ENCODE measurements around the gene GNG4. TPM values are rescaled to one million over a fixed set of nuclear protein-coding genes. Genes with fewer than 3 reads are reported as not detected.

The GNG4 gene
- total RNA-seq, 1 donor from 2014 or later = not detected

DNA sequence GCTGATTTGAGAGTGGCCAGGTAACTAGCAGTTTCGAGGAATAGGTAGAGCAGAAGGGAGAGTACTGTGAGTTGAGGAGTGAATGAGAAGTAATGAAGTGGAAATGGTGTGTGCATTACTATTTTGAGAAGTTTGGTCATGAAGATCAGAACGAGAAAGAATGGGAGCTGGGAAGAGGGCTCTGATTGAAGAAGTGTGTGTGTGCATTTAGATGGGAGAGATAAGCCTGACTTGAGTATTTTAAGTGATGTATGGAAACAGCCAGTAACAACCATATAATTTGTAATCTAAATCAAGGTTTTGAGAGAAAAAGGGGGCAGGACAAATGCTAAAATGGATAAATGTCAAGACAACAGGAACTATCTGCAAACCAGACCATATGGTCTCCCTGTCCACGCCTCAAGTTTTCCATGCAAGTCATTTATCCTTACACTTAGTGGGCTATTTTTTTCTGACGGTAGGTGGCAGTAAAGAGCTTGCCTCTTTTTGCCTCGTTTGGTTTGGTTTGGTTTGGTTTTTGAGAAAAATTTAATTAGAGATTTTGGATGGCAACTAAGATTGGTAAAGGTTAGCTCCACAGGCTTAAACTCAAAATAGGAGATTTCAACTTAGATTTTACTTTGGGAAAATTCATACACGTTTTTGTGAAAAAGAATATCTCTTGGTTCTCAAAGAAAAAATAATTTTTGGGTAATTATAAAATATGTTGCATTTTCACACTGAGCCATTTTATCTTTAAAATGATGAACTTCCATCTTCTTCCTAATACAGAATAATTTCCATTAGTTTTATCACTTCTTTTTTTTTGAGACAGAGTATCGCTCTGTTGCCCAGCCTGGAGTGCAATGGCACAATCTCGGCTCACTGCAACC is 135.9 kb downstream of the GNG4 start:
- DNase-seq = no peak

DNA sequence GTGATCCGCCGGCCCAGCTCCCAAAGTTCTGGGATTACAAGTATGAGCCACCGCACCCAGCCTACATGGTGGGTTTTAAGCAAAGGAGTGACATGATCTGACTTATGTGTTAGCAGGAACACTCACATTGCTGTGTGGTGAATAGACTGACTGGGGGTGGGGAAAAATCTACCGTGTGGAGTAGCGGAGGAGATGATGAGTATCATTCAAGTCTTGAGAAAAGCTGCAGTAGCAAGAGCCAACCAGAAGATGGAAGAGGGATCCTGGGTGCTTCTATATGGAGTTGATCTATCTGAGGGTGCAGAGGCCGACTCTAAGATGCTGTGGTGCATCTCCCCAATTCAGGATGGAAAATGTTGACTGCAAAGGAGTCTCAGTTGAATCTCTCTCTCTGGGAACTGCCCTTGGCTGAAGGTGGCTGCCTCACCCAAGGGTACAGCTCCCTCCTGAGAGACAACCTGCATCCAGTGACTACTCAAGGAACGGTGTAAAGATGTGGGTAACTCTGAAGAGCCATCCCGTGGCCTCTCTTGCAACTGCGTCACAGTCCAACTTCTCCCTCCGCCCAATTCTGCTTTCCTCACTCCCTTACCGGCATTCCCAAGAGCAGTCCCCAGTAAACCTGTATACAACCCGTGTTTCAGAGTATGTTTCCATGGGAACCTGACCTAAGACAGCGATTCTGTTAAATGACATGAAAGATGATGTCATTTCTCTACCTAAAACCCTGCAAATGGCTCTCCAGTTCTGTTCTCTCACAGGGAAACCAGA is 137.9 kb downstream of the GNG4 start:
- intact Hi-C loops (cut with DNase I) = no loop called here
- H3K9me3 ChIP-seq = no peaks in the 10 kb centered on the region
- no peak for TF ChIP-seq CTCF (IDR thresholded peaks at IDR 0.05)
- H3K36me3 ChIP-seq = no peaks in the 10 kb centered on the region
- H3K27ac ChIP-seq = no peak overlapping the region
- H3K27me3 ChIP-seq (ENCODE audit: low read depth) = peaks cover 5% of the 10 kb centered on the region
- no peak for ATAC-seq
- no peaks in the 10 kb centered on the region for H3K4me1 ChIP-seq
- no peak for DNase-seq
- H3K4me3 ChIP-seq = no peak overlapping the region

More for the DNA sequence above, 135.9 kb downstream of the GNG4 start:
- peak; percentile 64 for ATAC-seq
- no peaks in the 10 kb centered on the region for H3K36me3 ChIP-seq
- H3K4me1 ChIP-seq = no peaks in the 10 kb centered on the region
- peaks cover 5% of the 10 kb centered on the region for H3K27me3 ChIP-seq (ENCODE audit: low read depth)
- peak; percentile 91 for TF ChIP-seq CTCF (IDR thresholded peaks at IDR 0.05)
- H3K27ac ChIP-seq = no peak overlapping the region
- H3K9me3 ChIP-seq = no peaks in the 10 kb centered on the region
- intact Hi-C loops (cut with DNase I) = no loop called here
- no peak overlapping the region for H3K4me3 ChIP-seq

- Histone ChIP-seq H3K27me3 (ENCODE audit: low read depth) (peaks cover 5% of the 10 kb centered on the region), H3K27ac (no peak overlapping the region), H3K4me1 (peaks cover 2% of the 10 kb centered on the region), H3K9me3 (no peaks in the 10 kb centered on the region), H3K4me3 (no peak overlapping the region), H3K36me3 (no peaks in the 10 kb centered on the region)
- ATAC-seq (no peak), DNase-seq (no peak)
- TF ChIP-seq CTCF (IDR thresholded peaks at IDR 0.05) = no peak
- intact Hi-C loops (cut with DNase I) = no loop called here
Observed at GRCh38 chr1:235510823-235511222, 138.8 kb downstream of the GNG4 start.

GRCh38 chr1:235507623-235508022 is 142.0 kb downstream of the GNG4 start:
- Histone ChIP-seq H3K27me3 (ENCODE audit: low read depth) (no peaks in the 10 kb centered on the region), H3K27ac (no peak overlapping the region), H3K36me3 (no peaks in the 10 kb centered on the region), H3K9me3 (no peaks in the 10 kb centered on the region), H3K4me3 (no peak overlapping the region), H3K4me1 (peaks cover 11% of the 10 kb centered on the region)
- TF ChIP-seq CTCF (IDR thresholded peaks at IDR 0.05) = no peak
- DNase-seq (no peak), ATAC-seq (no peak)
- intact Hi-C loops (cut with DNase I) = no loop called here

GRCh38 chr1:235504494-235505222 is 144.9 kb downstream of the GNG4 start:
- no peaks in the 10 kb centered on the region for H3K27me3 ChIP-seq (ENCODE audit: low read depth)
- ATAC-seq (peak; percentile 94 to 98), DNase-seq (peak; percentile 100)
- H3K9me3 ChIP-seq = no peaks in the 10 kb centered on the region
- H3K4me1 ChIP-seq = peaks cover 16% of the 10 kb centered on the region
- H3K27ac ChIP-seq = peak overlapping the region; percentile 97
- TF ChIP-seq CTCF (IDR thresholded peaks at IDR 0.05) = peak; percentile 90
- peak overlapping the region; percentile 84 for H3K4me3 ChIP-seq
- intact Hi-C loops (cut with DNase I) = no loop called here
- H3K36me3 ChIP-seq = no peaks in the 10 kb centered on the region
